ENCODE data around the gene DNAJB12.

DNA sequence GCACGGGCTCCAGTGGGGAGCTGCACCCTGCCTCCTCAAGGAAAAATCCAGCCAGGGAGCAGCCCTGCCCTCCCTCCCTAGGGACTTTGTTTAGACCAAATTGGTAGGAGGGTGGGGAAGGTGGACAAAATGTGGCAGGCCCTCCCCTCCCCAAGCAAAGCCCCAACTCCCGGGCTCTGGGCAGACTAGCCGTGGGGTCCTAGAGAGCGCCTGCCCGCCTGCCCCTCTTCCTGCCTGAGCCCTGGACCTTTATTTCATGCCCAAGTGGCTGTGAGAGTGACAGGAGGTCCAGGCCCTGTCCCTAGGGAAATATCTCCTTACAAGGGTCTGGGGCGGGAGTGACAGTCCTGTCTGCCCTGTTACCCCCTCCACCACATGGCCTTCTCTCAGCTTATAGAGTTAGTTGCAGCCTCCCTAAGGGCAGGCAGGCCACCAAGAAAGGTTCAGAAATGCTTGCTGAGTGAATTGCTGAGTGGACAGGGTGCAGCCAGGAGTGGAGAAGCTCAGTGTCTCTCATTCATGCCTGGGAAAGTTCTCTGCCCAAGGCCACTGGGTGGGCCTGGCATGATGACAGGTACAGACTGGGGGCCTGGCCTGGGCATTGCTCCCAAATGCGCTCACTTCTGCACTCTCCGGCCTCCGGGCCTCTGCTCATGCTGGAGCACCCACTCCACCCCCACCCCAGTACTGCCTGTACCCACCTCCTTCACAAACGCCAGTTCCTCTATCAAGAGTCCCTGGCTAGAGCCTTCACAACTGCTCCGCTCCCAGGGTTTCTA is 25.2 kb downstream of the DNAJB12 start:
- TF ChIP-seq POLR2AphosphoS5 (IDR thresholded peaks at IDR 0.05; ENCODE audit: borderline replicate concordance, low read depth, low read length) (no peak), EZH2 (IDR thresholded peaks at IDR 0.05) (no peak)
